Lung (tissue), 12 donors: ENCODE measurements around the gene CEP20. TPM values are rescaled to one million over a fixed set of nuclear protein-coding genes. Genes with fewer than 3 reads are reported as not detected.

ENCODE experiments used
- ATAC-seq: fragments of 200-7000 bp; cut with Tn5 transposase; one replicate; pipeline ENCODE4 v1.9.1; 2020; ENCODE audit warnings: moderate number of reproducible peaks; ENCODE audit not compliant: insufficient read depth, low FRiP score
- DNase-seq, 3 donors: peaks; one replicate each; pipeline ENCODE4 v3.0.0-alpha.2; 2013 to 2017
- H3K27ac ChIP-seq, 2 donors: one replicate each; pipeline ENCODE4 v1.5.1; 2013; ENCODE audit warnings: mild to moderate bottlenecking in 2 of 2, moderate library complexity in 2 of 2, control low read depth in 1 of 2, inconsistent platforms in 1 of 2, low read depth in 1 of 2, low read length in 1 of 2
- H3K27me3 ChIP-seq, 3 donors: one replicate each; pipeline ENCODE4 v1.5.1; 2013; ENCODE audit warnings: low read length in 2 of 3; ENCODE audit not compliant: control insufficient read depth in 3 of 3, insufficient read depth in 3 of 3
- H3K36me3 ChIP-seq, 4 donors: one replicate each; pipeline ENCODE4 v1.5.1; 2013; ENCODE audit warnings: low read length in 4 of 4, mild to moderate bottlenecking in 1 of 4, moderate library complexity in 1 of 4; ENCODE audit not compliant: control insufficient read depth in 4 of 4, insufficient read depth in 4 of 4
- H3K4me1 ChIP-seq, 5 donors: one replicate each; pipeline ENCODE4 v1.5.1; 2013; ENCODE audit warnings: low read length in 5 of 5, mild to moderate bottlenecking in 2 of 5, moderate library complexity in 1 of 5; ENCODE audit not compliant: control insufficient read depth in 5 of 5, insufficient read depth in 5 of 5
- H3K4me3 ChIP-seq: one replicate; pipeline ENCODE4 v1.5.1; 2013; ENCODE audit warnings: mild to moderate bottlenecking, control low read depth, moderate library complexity
- H3K9ac ChIP-seq, 2 donors: one replicate each; pipeline ENCODE4 v1.5.1; 2013; ENCODE audit warnings: low read length in 2 of 2, control low read depth in 1 of 2; ENCODE audit not compliant: insufficient read depth in 1 of 2
- H3K9me3 ChIP-seq, 4 donors: one replicate each; pipeline ENCODE4 v1.5.1; 2013; ENCODE audit warnings: low read length in 3 of 4, mild to moderate bottlenecking in 1 of 4, moderate library complexity in 1 of 4; ENCODE audit not compliant: control insufficient read depth in 4 of 4, insufficient read depth in 3 of 4
- WGBS, 2 donors: extraction: QIAGEN DNeasy Blood & Tissue Kit; methylation state at CpG; one replicate each; pipeline ENCODE4 v1.1.7; 2013; 5-methylcytosine and 5-hydroxymethylcytosine counted together
- polyA plus RNA-seq, 2 donors: library from polyadenylated mRNA; stranded (reverse); fragments of 200-250 nt; gene quantifications; one replicate each; pipeline ENCODE4 v1.2.1, GENCODE V29; 2013
- total RNA-seq, 2 donors: library from RNA; depleted of rRNA in 1 of 2; stranded (reverse); fragments of >200 nt in 1 of 2; gene quantifications; one replicate each; pipeline ENCODE4 v1.2.1, GENCODE V29; 2014 to 2021
- TF ChIP-seq, protein P1 (sequence below): IDR thresholded peaks from 2 replicates; pipeline ENCODE4 v1.5.1; 2012; ENCODE audit warnings: mild to moderate bottlenecking; ENCODE audit errors: control extremely low read depth, extremely low read depth
- donor health status: control.
- donor health status: control.
- donor health status: Bipolar disorder and iron deficiency.
- donor health status: healthy.
- donor health status: DM: yes; HTN: yes; CAD: no.

Gene CEP20
- total and polyA plus RNA-seq, 4 donors: 19.0 to 38.5 (median 23.8) TPM

DNA sequence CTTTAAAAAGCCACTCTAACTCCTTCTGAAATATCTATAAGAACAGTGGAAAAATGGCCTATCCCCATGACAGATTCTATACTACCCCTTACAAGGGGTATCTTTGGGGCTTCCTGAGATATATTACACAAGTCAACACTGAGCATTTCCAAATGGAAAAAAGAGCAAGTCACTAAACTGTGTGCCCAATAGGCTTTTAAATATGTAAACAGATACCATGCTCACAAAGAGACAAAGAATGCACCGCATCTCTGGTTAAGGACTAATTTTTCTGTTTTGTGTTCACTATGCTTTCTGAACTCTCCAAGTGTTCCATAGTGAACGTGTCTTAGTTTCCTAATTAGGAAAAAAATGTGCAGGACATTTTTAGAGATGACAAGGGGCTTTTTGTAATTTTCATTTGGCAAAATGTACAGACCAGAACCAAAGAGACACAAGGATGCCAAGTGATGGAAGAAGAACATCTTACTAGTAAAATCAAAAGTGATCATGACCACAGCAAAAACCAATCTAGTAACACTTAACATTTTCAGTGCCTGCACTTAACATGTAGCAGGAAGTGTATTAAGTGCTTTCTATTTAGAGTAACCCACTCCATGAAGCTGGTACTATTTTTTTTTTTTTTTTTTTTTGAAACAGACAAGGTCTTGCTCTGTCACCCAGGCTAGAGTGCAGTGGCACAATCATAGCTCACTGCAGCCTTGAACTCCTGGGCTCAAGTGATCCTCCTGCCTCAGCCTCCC, 53.1 kb downstream of the CEP20 start:
- Histone ChIP-seq H3K27me3 (peaks cover 0 to 4% (median 0%) of the 10 kb centered on the region in 3 donors), H3K4me1 (peaks cover 0 to 7% (median 0%) of the 10 kb centered on the region in 5 donors), H3K36me3 (no peaks in the 10 kb centered on the region), H3K4me3 (no peak overlapping the region), H3K9ac (no peak overlapping the region), H3K27ac (no peak overlapping the region), H3K9me3 (no peaks in the 10 kb centered on the region)
- DNase-seq (peak in 1 of 3 donors; percentile 13), ATAC-seq (no peak)
- 44 to 47% methylated on average over 2 of the region's 2 CpGs for WGBS, 2 donors
- TF ChIP-seq, protein P1, sequence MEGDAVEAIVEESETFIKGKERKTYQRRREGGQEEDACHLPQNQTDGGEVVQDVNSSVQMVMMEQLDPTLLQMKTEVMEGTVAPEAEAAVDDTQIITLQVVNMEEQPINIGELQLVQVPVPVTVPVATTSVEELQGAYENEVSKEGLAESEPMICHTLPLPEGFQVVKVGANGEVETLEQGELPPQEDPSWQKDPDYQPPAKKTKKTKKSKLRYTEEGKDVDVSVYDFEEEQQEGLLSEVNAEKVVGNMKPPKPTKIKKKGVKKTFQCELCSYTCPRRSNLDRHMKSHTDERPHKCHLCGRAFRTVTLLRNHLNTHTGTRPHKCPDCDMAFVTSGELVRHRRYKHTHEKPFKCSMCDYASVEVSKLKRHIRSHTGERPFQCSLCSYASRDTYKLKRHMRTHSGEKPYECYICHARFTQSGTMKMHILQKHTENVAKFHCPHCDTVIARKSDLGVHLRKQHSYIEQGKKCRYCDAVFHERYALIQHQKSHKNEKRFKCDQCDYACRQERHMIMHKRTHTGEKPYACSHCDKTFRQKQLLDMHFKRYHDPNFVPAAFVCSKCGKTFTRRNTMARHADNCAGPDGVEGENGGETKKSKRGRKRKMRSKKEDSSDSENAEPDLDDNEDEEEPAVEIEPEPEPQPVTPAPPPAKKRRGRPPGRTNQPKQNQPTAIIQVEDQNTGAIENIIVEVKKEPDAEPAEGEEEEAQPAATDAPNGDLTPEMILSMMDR: no peak

DNA sequence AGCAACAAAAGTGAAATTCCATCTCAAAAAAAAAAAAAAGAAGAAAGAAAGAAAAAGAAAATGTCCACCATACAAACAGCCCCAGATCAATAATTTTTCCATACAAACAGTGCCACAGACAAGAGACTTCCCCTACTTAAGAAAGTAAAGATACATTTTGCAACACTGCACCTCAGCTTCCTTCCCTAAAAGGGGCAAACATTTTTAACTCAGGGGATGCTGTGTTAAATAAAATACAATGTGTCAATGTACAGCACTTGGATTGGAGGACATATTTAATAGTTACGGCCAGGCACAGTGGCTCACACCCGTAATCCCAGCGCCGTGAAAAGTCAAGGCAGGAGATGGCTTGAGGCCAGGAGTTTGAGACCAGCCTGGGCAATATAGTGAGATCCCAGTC, 53.9 kb downstream of the CEP20 start:
- Histone ChIP-seq H3K36me3 (no peaks in the 10 kb centered on the region), H3K4me3 (no peak overlapping the region), H3K27me3 (peaks cover 0 to 4% (median 0%) of the 10 kb centered on the region in 3 donors), H3K9me3 (no peaks in the 10 kb centered on the region), H3K9ac (no peak overlapping the region), H3K4me1 (peaks cover 0 to 7% (median 0%) of the 10 kb centered on the region in 5 donors), H3K27ac (no peak overlapping the region)
- no peak for ATAC-seq
- WGBS, 2 donors: 75 to 77% methylated on average over 4 of the region's 4 CpGs
- no peak for DNase-seq
- TF ChIP-seq, protein P1: no peak

DNA sequence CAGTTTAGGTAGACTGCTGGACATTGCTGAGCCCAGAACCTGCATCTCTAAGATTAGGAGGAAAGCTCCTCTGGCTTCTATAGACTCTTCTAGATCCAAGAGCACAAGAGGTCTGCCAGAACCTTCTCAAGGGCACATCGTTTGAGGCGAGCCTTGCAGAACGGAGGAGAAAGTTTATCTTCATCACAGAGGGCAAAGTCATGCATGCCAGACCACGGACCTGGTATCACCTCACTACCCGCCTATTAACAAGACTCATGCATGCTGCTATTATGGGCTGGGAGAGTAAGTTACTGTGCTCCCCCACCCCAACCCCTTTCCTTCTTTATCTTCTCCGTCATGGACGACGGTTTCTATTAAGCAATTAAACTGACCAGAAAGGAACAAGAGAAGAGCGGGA, 54.9 kb downstream of the CEP20 start:
- TF ChIP-seq, protein P1: no peak
- no peak overlapping the region for H3K27ac ChIP-seq
- peaks cover 0 to 12% (median 0%) of the 10 kb centered on the region in 5 donors for H3K4me1 ChIP-seq
- ATAC-seq: no peak
- no peak overlapping the region for H3K4me3 ChIP-seq
- no peaks in the 10 kb centered on the region for H3K9me3 ChIP-seq
- no peak for DNase-seq
- no peaks in the 10 kb centered on the region for H3K36me3 ChIP-seq
- peaks cover 0 to 4% (median 0%) of the 10 kb centered on the region in 3 donors for H3K27me3 ChIP-seq
- H3K9ac ChIP-seq: no peak overlapping the region
- 49 to 69% methylated on average over 9 of the region's 9 CpGs for WGBS, 2 donors
